ENCODE results near the gene PIKFYVE.
"Not testable (repeated sequence)": the region's sequence is repeated elsewhere in the genome, so short reads cannot be mapped to it uniquely, and the experiment has no call there.

The PIKFYVE gene

DNA sequence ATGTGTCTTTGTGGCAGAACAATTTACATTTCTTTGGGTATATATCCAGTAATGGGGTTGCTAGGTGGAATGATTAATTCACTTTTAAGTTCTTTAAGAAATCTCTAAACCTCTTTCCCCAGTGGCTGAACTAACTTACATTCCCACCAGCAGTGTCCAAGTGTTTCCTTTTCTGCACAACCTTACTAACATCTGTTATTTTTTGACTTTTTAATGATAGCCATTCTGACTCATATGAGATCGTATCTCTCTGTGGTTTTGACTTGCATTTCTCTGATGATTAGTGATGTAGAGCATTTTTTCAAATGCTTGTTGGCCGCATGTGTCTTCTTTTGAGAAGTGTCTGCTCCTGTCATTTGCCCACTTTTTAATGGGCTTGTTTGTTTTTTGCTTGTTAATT is 97.4 kb downstream of the PIKFYVE start:
- DNase-seq = no peak

DNA sequence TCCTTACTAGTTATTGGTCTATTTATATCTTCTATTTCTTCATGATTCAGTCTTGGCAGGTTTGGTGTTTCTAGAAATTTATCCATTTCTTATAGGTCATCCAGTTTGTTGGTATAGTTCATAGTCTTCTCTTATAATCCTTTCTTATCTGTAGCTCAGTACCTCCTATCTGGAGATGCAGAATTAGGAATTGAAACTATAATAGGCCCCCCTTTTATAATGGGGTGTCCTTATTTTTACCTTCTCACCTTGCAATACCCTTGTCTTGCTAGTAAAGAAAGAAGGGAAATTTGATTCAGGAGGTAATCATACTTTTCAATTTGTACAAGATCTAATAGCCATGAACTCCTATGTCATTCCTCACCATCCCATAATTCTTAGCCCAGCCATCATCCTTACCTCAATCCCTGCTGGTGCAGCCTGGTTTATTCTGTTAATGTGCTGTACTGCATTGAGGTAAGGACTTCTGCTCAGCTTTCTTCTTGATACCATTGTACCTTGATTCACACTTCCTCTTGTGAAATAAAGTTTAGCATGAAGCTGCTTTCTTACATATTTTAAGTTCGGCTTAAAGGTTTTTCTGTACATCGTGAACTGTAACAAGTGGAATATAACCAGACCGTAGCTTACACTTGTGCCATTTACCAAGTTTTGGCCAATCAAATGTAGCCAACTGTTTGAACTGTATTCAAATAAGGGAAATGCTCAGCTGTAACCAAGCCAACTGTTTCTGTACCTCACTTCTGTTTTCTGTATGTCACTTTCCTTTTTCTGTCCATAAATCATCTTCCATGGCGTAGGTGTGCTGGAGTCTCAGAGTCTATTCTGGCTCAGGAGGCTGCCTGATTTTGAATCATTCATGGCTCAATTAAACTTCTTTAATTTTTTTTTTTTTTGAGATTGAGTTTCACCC is 100.4 kb downstream of the PIKFYVE start:
- DNase-seq = no peak

DNA sequence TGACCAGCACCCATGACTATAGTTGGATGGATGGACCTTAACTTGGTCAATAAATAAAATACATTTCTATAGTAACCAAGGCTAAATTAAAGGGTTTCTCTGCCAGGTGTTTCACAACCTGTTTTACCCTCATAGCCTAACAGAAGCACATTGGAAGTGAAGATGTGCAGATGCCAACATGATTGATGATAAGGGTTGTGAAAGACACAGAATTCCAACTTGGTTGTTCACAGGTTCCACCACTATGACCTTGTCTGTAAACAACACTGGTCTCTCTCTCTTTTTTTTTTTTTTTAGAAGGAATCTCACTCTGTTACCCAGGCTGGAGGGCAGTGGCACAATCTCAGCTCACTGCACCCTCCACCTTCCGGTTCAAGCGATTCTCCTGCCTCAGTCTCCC is 103.0 kb downstream of the PIKFYVE start:
- DNase-seq = no peak

DNA sequence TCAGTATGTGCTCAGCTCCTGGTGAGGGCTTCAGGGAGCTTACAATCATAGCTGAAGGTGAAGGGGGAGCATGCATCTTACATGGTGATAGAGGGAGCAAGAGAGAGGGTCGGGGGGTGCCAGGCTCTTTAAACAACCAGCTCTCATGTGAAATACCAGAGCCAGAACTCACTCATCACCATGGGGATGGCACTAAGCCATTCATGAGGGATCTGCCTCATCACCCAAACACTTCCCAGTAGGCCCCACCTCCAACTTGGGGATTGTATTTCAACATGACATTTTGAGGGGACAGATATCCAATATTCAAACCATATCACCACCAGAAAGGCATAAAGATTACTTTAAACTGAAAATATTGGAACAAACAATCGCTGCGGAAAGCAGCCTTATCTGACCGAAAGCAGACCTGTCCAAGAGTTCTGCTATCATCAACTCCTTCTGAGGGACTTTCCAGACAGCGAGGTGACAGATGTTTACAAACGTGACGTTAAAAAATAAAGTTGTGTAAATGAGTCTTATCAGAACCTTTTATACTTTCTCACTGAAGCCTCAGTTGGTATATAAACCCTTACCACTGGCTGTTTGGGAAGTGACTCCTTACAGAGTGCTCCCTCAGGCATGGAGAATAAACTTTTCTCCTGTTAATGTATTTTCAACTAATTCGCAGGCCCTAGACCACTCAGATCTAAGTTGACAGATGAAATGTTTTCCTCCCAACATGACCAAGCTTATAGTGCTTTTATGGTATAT is 105.0 kb downstream of the PIKFYVE start:
- no peak for DNase-seq

DNA sequence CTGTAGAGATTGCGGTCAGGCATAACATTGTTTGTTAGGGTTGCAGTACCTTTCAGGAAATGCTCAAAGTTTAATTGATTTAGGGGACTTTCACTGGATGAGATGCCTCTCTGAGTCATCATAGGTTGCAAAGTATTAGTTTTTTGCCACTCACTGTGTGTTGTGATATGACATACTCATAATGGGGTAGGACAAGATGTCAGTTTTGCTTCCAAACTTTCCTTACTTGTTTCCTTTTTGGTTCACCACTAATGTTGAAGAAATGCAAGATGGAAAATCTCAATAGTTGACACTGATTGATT is 105.5 kb downstream of the PIKFYVE start:
- DNase-seq = no peak

DNA sequence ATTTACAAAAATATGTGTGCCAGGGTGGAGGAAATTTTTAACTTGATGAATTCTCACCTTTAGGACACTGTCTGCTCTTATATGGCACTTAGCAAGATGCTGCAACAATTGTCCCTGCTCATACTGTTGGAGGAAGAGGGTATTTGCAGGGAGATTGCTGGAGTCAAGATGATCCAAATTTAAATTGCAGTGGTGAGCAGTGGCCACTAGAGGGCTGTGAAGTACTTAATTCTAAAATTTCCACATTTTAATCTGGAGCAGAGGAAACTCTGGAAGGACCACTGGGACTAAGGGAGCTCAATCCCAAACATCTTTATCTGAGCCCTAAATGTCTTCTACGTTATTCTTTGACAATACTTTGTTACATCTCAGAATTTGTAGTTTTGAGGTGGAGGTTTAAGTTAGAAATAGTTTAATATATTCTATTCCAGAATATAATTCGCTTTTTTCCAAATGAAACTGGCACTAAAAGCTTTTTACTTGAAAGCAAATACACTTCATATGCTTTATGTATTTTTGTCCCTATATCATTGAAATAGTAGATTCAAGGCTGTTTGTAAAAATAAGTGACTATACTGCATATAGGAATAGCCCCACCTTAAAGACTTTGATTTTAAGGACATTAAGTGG is 107.5 kb downstream of the PIKFYVE start:
- DNase-seq = peak in 1 of 2 donors; percentile 18

DNA sequence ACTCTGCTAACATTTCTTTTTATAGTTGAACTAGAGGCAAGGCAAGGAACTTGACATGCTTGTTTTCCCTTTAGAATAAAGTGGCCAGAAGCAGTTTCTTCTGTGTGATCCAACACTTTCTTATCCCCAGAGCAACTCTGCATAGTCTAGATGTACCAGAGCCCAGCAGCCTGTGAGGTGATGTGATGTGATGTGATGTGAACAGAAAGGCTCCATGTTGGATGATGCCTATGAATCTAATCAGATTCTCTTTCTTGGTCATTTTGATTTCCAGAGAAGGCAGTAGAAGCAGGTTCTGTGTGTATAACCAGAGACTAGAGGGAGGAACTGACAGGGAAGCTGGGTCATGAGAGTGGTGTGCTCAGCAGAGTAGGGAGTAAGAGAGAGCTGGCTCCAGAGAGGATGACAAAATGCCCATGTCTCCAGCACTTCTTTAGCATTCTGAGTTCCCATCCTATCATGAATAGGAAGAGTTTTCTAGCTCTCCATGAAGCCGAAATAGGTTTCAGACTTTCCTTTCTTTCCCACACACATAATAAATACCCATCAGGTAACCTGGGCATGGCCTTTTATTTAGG is 109.5 kb downstream of the PIKFYVE start:
- DNase-seq = no peak

DNA sequence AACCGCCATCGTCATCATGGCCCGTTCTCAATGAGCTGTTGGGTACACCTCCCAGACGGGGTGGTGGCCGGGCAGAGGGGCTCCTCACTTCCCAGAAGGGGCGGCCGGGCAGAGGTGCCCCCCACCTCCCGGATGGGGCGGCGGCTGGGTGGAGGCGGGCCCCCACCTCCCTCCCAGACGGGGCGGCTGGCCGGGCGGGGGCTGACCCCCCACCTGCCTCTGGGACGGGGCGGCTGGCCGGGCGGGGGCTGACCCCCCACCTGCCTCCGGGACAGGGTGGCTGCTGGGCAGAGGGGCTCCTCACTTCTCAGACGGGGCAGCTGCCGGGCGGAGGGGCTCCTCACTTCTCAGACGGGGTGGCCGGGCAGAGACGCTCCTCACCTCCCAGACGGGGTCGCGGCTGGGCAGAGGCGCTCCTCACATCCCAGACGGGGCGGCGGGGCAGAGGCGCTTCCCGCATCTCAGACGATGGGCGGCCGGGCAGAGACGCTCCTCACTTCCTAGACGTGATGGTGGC is 111.3 kb downstream of the PIKFYVE start:
- DNase-seq = not testable (repeated sequence)

DNA sequence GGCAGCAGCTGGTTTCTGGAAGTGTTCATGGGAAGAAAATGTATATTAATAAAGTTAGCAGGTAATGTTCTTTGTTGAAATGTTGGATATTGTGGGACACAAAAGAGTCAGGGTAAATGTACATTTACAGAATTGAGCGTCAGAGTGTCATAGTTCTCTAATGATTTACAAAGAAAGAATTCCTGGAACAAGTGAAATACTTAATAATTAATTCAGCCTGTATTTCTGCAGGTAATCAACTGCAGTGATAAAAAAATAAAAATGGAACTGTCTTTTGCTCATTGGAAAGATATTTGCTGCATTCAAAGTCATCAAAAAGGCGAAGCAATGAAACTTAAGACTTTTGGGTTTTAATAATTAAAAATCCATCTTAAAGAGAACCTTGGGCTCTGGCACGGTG is 113.1 kb downstream of the PIKFYVE start:
- no peak for DNase-seq

DNA sequence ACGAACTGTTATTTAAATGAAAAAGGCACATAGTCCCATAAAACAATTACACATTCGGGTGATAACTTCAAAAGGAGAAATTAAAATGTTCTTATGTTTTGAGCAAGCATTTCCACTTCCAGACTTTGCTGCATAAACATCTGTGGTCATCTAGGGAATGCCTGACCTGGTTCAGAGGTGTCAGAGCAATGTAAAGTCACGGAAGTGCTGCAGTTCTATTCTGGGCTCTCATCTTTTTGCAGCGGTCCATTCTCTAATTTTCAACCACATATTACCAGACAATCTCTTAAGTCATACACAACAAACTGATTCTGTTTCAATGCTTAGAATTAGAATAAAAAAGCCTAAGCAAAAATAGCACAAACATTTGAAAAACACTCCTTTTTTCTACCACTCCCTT is 118.6 kb downstream of the PIKFYVE start:
- no peak for DNase-seq

DNA sequence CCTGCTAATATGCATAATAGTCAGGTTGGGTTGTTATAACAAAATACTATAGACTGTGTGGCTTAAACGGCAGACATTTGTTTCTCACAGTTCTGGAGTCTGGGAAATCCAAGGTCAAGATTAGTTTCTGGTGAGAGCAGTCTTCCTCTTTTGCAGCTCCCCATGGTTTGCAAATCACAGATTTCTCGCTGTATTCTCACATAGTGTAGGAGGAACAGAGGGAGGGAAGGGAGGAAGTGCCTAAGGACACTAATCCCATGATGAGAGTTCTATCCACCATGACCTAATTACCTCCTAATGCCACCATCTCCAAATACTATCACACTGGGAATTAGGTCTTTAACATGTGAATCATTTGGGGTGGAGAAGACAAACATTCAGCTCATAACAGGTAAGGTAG is 120.5 kb downstream of the PIKFYVE start:
- no peak for DNase-seq

DNA sequence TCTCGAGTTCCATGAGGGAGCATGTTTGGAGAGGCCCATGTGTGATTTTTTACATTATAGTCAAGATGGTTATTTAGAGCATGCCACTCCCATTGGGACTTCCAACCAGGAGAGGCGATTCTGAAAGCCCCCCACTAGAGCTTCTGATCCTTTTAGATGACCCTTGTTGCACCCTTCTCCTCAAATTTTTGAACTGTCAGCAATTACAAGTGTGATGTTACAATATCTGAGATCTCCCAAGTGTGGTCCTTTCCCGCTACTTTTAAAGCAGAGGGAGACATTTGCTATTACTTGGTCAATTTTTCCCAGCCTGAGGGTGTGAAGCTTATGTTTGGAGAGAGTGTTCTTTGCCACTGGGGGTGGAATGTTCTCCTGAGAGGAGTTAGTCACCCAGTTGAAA is 123.9 kb downstream of the PIKFYVE start:
- DNase-seq = no peak

DNA sequence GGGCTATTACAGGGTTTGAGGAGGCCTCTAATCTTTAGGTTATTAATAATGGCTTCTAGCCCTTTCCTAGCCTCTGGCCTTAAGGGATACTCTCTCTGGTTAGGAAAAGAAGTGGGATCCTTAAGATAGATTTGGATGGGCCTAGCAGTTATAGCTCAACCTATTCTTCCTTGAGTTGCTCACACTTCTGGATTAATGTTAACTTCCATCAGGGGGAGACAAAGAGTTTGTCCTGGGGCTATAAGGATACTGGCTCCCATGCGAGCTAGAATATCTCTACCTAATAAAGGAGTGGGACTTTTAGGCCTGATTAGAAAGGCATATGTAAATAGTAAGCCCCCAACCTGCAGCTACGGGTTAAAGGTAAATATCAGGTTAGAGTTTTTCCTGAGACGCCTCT is 126.2 kb downstream of the PIKFYVE start:
- DNase-seq = no peak

DNA sequence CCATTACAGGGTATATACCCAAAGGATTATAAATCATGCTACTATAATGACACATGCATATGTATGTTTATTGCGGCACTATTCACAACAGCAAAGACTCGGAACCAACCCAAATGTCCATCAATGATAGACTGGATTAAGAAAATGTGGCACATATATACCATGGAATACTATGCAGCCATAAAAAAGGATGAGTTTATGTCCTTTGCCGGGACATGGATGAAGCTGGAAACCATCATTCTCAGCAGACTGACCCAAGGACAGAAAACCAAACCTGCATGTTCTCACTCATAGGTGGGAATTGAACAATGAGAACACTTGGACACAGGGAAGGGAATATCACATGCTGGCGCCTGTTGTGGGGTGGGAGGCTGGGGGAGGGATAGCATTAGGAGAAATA is 130.7 kb downstream of the PIKFYVE start:
- not testable (repeated sequence) for DNase-seq

DNA sequence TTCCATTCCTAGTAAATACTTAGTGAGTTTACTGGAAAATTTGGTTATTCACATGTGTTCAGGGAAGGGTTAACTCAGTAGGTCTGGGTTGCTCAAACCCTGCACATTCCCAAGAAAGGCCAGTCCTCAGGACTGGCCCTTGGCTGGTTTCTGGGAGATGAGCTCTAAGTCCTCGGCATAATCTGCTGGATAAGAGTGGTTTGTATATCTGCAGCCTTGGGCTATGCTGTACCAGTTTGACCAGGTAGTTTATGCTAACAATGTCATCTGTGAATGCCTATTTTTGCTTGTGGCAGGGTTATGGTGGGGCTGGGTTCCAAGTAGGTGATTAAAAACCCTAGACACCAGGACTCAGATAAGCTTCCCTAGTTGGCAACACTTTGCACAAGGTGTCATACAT is 133.1 kb downstream of the PIKFYVE start:
- DNase-seq = no peak

DNA sequence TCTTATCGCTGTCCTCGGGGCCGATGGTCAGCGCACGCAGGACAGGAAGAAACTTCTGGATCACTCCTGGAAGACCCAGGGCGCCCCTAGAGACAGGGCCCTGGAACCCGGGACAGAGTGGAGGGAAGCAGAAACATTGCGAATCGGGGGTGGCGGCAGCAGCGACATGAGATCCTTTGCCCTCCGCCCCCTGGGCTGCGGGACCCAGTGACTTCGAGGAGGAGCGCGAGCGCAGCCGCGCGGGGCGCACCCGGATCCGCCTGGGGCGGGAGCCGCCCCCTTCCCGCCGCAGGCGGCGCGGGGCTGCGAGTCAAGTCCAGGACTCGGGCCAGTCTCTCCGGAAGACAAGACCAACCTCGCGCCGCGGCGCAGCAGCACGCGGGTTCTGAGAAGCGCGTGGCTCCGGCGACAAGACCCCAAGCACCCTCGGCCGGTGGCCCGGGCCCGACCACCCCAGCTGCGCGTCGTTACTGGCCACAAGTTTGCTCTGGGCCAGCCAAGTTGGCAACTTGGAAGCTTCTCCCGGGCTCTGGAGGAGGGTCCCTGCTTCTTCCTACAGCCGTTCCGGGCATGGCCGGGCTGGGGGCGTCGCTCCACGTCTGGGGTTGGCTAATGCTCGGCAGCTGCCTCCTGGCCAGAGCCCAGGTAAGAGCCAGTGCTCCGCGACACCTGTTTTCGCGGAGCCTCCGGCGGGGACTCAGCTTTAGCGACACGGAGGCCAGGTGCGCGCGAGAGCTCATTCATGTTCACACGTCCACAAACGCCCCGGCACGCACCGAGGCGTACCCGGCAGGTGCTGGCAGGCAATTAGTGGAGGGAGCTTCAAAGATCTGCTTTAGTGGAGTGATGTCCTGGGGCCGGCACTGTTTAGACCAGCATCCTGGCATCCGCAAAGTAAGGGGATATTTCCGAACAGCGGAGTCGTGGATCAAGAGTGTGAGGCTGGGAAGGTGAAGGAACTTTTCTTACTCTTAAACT is 140.7 kb downstream of the PIKFYVE start, which contains the start of gene PTH2R:
Gene PTH2R, plus strand, starts transcription at position 319 of the 978 bp plus-strand sequence. Its CDS starts 252 bp downstream, at position 571.
- DNase-seq = no peak

DNA sequence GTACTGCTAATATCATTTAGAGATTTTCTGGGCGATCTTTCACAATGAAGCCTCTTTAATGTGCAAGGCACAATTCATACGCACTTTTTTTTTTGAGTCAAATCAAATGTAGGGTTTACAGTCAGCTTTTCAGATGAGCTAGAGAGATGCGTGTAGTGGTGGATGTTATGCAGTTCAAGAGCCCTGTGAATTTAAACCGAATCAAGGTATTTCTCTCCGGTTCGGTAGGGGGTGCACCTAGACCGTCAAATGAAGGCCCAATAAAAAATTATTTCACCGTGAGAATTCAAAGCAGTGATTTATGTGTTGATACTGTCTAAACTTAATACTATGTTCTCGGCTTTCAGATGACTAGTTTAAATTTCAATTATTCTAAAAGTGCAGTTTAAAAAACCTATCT is 141.6 kb downstream of the PIKFYVE start:
- no peak for DNase-seq
